H9 (cell line): ENCODE data around the gene BIK. TPM values are rescaled to one million over a fixed set of nuclear protein-coding genes. Genes with fewer than 3 reads are reported as not detected.

Source experiments
- DNase-seq: peaks from one replicate; pipeline ENCODE4 v3.0.0-alpha.2; 2017
- H2AFZ ChIP-seq: one replicate; pipeline ENCODE4 v1.6.1; 2013; ENCODE audit warnings: mild to moderate bottlenecking, low read length, control low read depth, moderate library complexity
- H2AK5ac ChIP-seq: 2 replicates; pipeline ENCODE4 v1.6.1; 2013; ENCODE audit warnings: low read length, control low read depth, mixed read lengths; ENCODE audit not compliant: insufficient read length
- H2BK120ac ChIP-seq: one replicate; pipeline ENCODE4 v1.6.1; 2013; ENCODE audit warnings: low read depth, mild to moderate bottlenecking, low read length, control low read depth, inconsistent platforms; ENCODE audit not compliant: poor library complexity, severe bottlenecking
- H2BK12ac ChIP-seq: 2 replicates; pipeline ENCODE4 v1.6.1; 2013; ENCODE audit warnings: low read length, control low read depth, mixed read lengths, low read depth; ENCODE audit not compliant: insufficient read length
- H2BK15ac ChIP-seq: 2 replicates; pipeline ENCODE4 v1.6.1; 2013; ENCODE audit warnings: low read depth, low read length, control low read depth
- H2BK20ac ChIP-seq: one replicate; pipeline ENCODE4 v1.6.1; 2013; ENCODE audit warnings: low read depth, mild to moderate bottlenecking, low read length, control low read depth, inconsistent platforms; ENCODE audit not compliant: poor library complexity, severe bottlenecking
- H2BK5ac ChIP-seq: 2 replicates; pipeline ENCODE4 v1.6.1; 2013; ENCODE audit warnings: low read length, control low read depth, mixed read lengths; ENCODE audit not compliant: insufficient read length
- H3K14ac ChIP-seq: 2 replicates; pipeline ENCODE4 v1.6.1; 2013; ENCODE audit warnings: low read length, control low read depth; ENCODE audit not compliant: insufficient read depth
- H3K18ac ChIP-seq: 2 replicates; pipeline ENCODE4 v1.6.1; 2013; ENCODE audit warnings: low read depth, mild to moderate bottlenecking, mixed read lengths, low read length, control low read depth; ENCODE audit not compliant: insufficient read length
- H3K23ac ChIP-seq: 2 replicates; pipeline ENCODE4 v1.6.1; 2013; ENCODE audit warnings: low read length, control low read depth, mixed read lengths, low read depth; ENCODE audit not compliant: insufficient read length
- H3K23me2 ChIP-seq: 2 replicates; pipeline ENCODE4 v1.6.1; 2013; ENCODE audit warnings: low read depth, mild to moderate bottlenecking, mixed read lengths, low read length, control low read depth; ENCODE audit not compliant: insufficient read length, poor library complexity, severe bottlenecking
- H3K27ac ChIP-seq: 2 replicates; pipeline ENCODE4 v1.5.1; 2013; ENCODE audit warnings: low read length, control low read depth, mixed read lengths, low read depth; ENCODE audit not compliant: insufficient read length
- H3K27me3 ChIP-seq: 2 replicates; pipeline ENCODE4 v1.6.1; 2013; ENCODE audit warnings: low read length, control low read depth, inconsistent platforms; ENCODE audit not compliant: insufficient read depth
- H3K4ac ChIP-seq: 2 replicates; pipeline ENCODE4 v1.6.1; 2013; ENCODE audit warnings: low read depth, mild to moderate bottlenecking, control low read depth, inconsistent platforms, low read length, moderate library complexity
- H3K4me1 ChIP-seq: 2 replicates; pipeline ENCODE4 v1.6.1; 2013; ENCODE audit warnings: low read length, control low read depth, inconsistent platforms; ENCODE audit not compliant: insufficient read depth
- H3K4me2 ChIP-seq: 2 replicates; pipeline ENCODE4 v1.6.1; 2013; ENCODE audit warnings: low read length, control low read depth, mixed read lengths; ENCODE audit not compliant: insufficient read length, insufficient read depth
- H3K56ac ChIP-seq: 2 replicates; pipeline ENCODE4 v1.6.1; 2013; ENCODE audit warnings: low read depth, mild to moderate bottlenecking, mixed read lengths, low read length, control low read depth; ENCODE audit not compliant: insufficient read length
- H3K79me1 ChIP-seq: 2 replicates; pipeline ENCODE4 v1.6.1; 2013; ENCODE audit warnings: low read depth, mild to moderate bottlenecking, moderate library complexity, low read length, control low read depth, inconsistent platforms; ENCODE audit not compliant: insufficient read depth, poor library complexity, severe bottlenecking
- H3K79me2 ChIP-seq: 2 replicates; pipeline ENCODE4 v1.6.1; 2013; ENCODE audit warnings: low read length, control low read depth, inconsistent platforms; ENCODE audit not compliant: insufficient read depth
- H3K9ac ChIP-seq: 2 replicates; pipeline ENCODE4 v1.6.1; 2013; ENCODE audit warnings: low read length, control low read depth, mixed read lengths; ENCODE audit not compliant: insufficient read length; ENCODE audit errors: extremely low read depth
- H3K9me3 ChIP-seq: one replicate; pipeline ENCODE4 v1.6.1; 2013; ENCODE audit warnings: low read depth, low read length, inconsistent platforms; ENCODE audit not compliant: control insufficient read depth
- H3T11ph ChIP-seq: one replicate; pipeline ENCODE4 v1.6.1; 2013; ENCODE audit warnings: mild to moderate bottlenecking, low read length, control low read depth, inconsistent platforms
- H4K20me1 ChIP-seq: one replicate; pipeline ENCODE4 v1.6.1; 2013; ENCODE audit not compliant: control insufficient read depth, insufficient read length, insufficient read depth
- H4K5ac ChIP-seq: 2 replicates; pipeline ENCODE4 v1.6.1; 2013; ENCODE audit warnings: low read depth, mild to moderate bottlenecking, mixed read lengths, low read length, control low read depth; ENCODE audit not compliant: insufficient read length
- H4K8ac ChIP-seq: replicated peaks from 2 replicates; pipeline ENCODE4 v1.6.1; 2013; ENCODE audit warnings: low read length, control low read depth, mixed read lengths, low read depth; ENCODE audit not compliant: insufficient read length
- H4K91ac ChIP-seq: 2 replicates; pipeline ENCODE4 v1.6.1; 2013; ENCODE audit warnings: low read depth, mild to moderate bottlenecking, moderate library complexity, mixed read lengths, low read length, control low read depth; ENCODE audit not compliant: insufficient read length
- H3K27ac Mint-ChIP-seq, 3 experiments: 2 replicates in 2 of 3; 3 replicates in 1 of 3; pipeline ENCODE4 v1.8.0; 2020 to 2021; ENCODE audit warnings: mixed read lengths in 3 of 3, mild to moderate bottlenecking in 1 of 3, moderate library complexity in 1 of 3
- H3K27me3 Mint-ChIP-seq: 2 replicates; pipeline ENCODE4 v1.8.0; 2021; ENCODE audit warnings: low read depth, mild to moderate bottlenecking, moderate library complexity, mixed read lengths
- H3K36me3 Mint-ChIP-seq, 3 experiments: 2 replicates in 2 of 3; 3 replicates in 1 of 3; pipeline ENCODE4 v1.8.0; 2020 to 2021; ENCODE audit warnings: low read depth in 3 of 3, mixed read lengths in 3 of 3; ENCODE audit not compliant: insufficient read depth in 1 of 3
- H3K4me1 Mint-ChIP-seq, 2 experiments: 2 replicates each; pipeline ENCODE4 v1.8.0; 2020; ENCODE audit warnings: mixed read lengths in 2 of 2
- H3K4me3 Mint-ChIP-seq, 2 experiments: 2 replicates in 1 of 2; 3 replicates in 1 of 2; pipeline ENCODE4 v1.8.0; 2020 to 2021; ENCODE audit warnings: mild to moderate bottlenecking in 2 of 2, mixed read lengths in 2 of 2, moderate library complexity in 1 of 2
- H3K9me3 Mint-ChIP-seq, 2 experiments: 2 replicates in 1 of 2; 3 replicates in 1 of 2; pipeline ENCODE4 v1.8.0; 2020; ENCODE audit warnings: mild to moderate bottlenecking in 2 of 2, mixed read lengths in 2 of 2, moderate library complexity in 1 of 2
- WGBS: extraction: QIAGEN DNeasy Blood & Tissue Kit; methylation state at CpG from one replicate; pipeline ENCODE4 v1.1.7; 2013; ENCODE audit warnings: missing lambda C conversion rate, low lambda C conversion rate, mixed read lengths; ENCODE audit not compliant: insufficient read length; ENCODE audit errors: extremely low coverage; 5-methylcytosine and 5-hydroxymethylcytosine counted together
- total RNA-seq: library from RNA; stranded (reverse); gene quantifications from 2 replicates; pipeline ENCODE4 v1.2.1, GENCODE V29; 2021
- TF ChIP-seq, protein P1 (sequence below): fragments of 200-600 bp; sonication (generic); conservative IDR thresholded peaks from 3 replicates; pipeline ENCODE4 v1.8.0; 2021; ENCODE audit warnings: antibody characterized with exemption, mild to moderate bottlenecking

The BIK gene
- total RNA-seq, 1 experiment from 2014 or later = 8.3 TPM

- Histone ChIP-seq H3K14ac (no peak overlapping the region), H2AFZ (no peak overlapping the region), H3K56ac (no peak overlapping the region), H3K27ac (no peak overlapping the region), H2BK15ac (no peak overlapping the region), H3K9ac (no peak overlapping the region), H2BK20ac (no peak overlapping the region), H4K20me1 (no peaks in the 10 kb centered on the region), H3K18ac (no peak overlapping the region), H3K4me2 (no peak overlapping the region), H3K79me2 (no peaks in the 10 kb centered on the region), H3K23ac (no peak overlapping the region), H3K27me3 (no peaks in the 10 kb centered on the region), H3K9me3 (no peaks in the 10 kb centered on the region), H3K79me1 (no peaks in the 10 kb centered on the region), H4K91ac (no peak overlapping the region), H3K23me2 (no peaks in the 10 kb centered on the region), H2BK12ac (no peak overlapping the region), H3K4ac (no peak overlapping the region), H4K8ac (no peak overlapping the region), H3K4me1 (no peaks in the 10 kb centered on the region), H2BK5ac (no peak overlapping the region), H3T11ph (no peak overlapping the region), H2AK5ac (no peak overlapping the region), H2BK120ac (no peak overlapping the region), H4K5ac (no peak overlapping the region)
- Mint-ChIP-seq H3K27ac (peak overlapping the region in 1 of 3 experiments; percentile 55; a peak in 1 of 7 replicates), H3K27me3 (no peaks in the 10 kb centered on the region; the same call in none of the 2 replicates), H3K36me3 (peaks cover 8 to 47% (median 35%) of the 10 kb centered on the region in 3 experiments; a peak in 6 of 7 replicates), H3K9me3 (no peaks in the 10 kb centered on the region), H3K4me3 (no peak overlapping the region; a peak in 1 of 5 replicates), H3K4me1 (peaks cover 0 to 3% of the 10 kb centered on the region in 2 experiments; a peak in 1 of 4 replicates)
- DNase-seq = no peak
- TF ChIP-seq, protein P1, sequence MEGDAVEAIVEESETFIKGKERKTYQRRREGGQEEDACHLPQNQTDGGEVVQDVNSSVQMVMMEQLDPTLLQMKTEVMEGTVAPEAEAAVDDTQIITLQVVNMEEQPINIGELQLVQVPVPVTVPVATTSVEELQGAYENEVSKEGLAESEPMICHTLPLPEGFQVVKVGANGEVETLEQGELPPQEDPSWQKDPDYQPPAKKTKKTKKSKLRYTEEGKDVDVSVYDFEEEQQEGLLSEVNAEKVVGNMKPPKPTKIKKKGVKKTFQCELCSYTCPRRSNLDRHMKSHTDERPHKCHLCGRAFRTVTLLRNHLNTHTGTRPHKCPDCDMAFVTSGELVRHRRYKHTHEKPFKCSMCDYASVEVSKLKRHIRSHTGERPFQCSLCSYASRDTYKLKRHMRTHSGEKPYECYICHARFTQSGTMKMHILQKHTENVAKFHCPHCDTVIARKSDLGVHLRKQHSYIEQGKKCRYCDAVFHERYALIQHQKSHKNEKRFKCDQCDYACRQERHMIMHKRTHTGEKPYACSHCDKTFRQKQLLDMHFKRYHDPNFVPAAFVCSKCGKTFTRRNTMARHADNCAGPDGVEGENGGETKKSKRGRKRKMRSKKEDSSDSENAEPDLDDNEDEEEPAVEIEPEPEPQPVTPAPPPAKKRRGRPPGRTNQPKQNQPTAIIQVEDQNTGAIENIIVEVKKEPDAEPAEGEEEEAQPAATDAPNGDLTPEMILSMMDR = no peak
- no CpG with 5 or more reads among the region's 23 CpGs for WGBS
These were observed 55.8 kb downstream of the BIK start for GRCh38 chr22:43166132-43166930.
